A549 (cell line): ENCODE measurements around the gene NPPA. TPM values are rescaled to one million over a fixed set of nuclear protein-coding genes. Genes with fewer than 3 reads are reported as not detected.

Experiments used
- ATAC-seq, 2 experiments: fragments of 200-7000 bp in 1 of 2; fragments of >200 bp in 1 of 2; cut with Nextera tagmentation in 1 of 2; cut with Tn5 transposase in 1 of 2; 3 replicates each; pipeline versions ENCODE4 v1.8.0 to v1.9.1; 2018 to 2020; ENCODE audit warnings: mild to moderate bottlenecking in 1 of 2, moderate library complexity in 1 of 2
- CTCF ChIA-PET: fragments of 300-600 bp; sonication (Branson Sonifier 250); formaldehyde crosslinking; extraction: SDS; loops from one replicate; lab custom pipeline; 2021; ENCODE audit warnings: antibody characterized with exemption, inconsistent platforms; lab: Yijun Ruan, JAX
- POLR2A ChIA-PET: fragments of 350-600 bp; formaldehyde crosslinking; extraction: SDS; loops from one replicate; lab custom pipeline; 2021; ENCODE audit warnings: antibody characterized with exemption, inconsistent platforms; lab: Yijun Ruan, JAX
- DNase-seq, 2 experiments: peaks; one replicate each; pipeline versions ENCODE4 v3.0.0 to v3.0.0-alpha.2; 2011 to 2016; ENCODE audit warnings: low read depth in 1 of 2, low spot score in 1 of 2
- FAIRE-seq: peaks from 2 replicates; lab custom pipeline; 2011; peaks lifted over from hg19 to GRCh38; lab: Jason Lieb, UNC
- H3K27ac ChIP-seq, 2 experiments: fragments of >200 bp; sonication (Bioruptor Twin); formaldehyde crosslinking; 3 replicates each; pipeline ENCODE4 v1.5.1; 2016 to 2017
- H3K4me1 ChIP-seq: fragments of >200 bp; sonication (Bioruptor Twin); formaldehyde crosslinking; 3 replicates; pipeline ENCODE4 v1.6.1; 2016
- H3K4me2 ChIP-seq: fragments of >200 bp; sonication (Bioruptor Twin); formaldehyde crosslinking; 3 replicates; pipeline ENCODE4 v1.6.1; 2016
- H3K4me3 ChIP-seq: fragments of >200 bp; sonication (Bioruptor Twin); formaldehyde crosslinking; 3 replicates; pipeline ENCODE4 v1.5.1; 2016
- H3K9me3 ChIP-seq: fragments of >200 bp; sonication (Bioruptor Twin); formaldehyde crosslinking; 3 replicates; pipeline ENCODE4 v1.6.1; 2016
- CHD2 ChIP-seq: fragments of 150-350 bp; IDR thresholded peaks from 2 replicates; pipeline ENCODE4 v1.6.1; 2014; ENCODE audit warnings: low read length; ENCODE audit not compliant: partially characterized antibody
- EHMT2 ChIP-seq: fragments of 200-600 bp; sonication (generic); IDR thresholded peaks from 2 replicates; pipeline ENCODE4 v1.6.1; 2016; ENCODE audit warnings: antibody characterized with exemption, low read depth, mild to moderate bottlenecking, moderate library complexity
- HEYL ChIP-seq: fragments of 250-450 bp; sonication (Bioruptor Pico); IDR thresholded peaks from 2 replicates; pipeline ENCODE4 v1.8.0; 2021; ENCODE audit warnings: mild to moderate bottlenecking, moderate library complexity
- KDM1A ChIP-seq: fragments of 200-600 bp; sonication (generic); IDR thresholded peaks from 2 replicates; pipeline ENCODE4 v1.6.1; 2016; ENCODE audit warnings: low read depth, mild to moderate bottlenecking
- MAZ ChIP-seq: fragments of 150-350 bp; IDR thresholded peaks from 2 replicates; pipeline ENCODE4 v1.6.1; 2014; ENCODE audit warnings: antibody characterized with exemption, low read depth, low read length, borderline replicate concordance
- NPAS2 ChIP-seq: fragments of 250-450 bp; sonication (Bioruptor Pico); IDR thresholded peaks from 2 replicates; pipeline ENCODE4 v1.8.0; 2022; ENCODE audit warnings: mild to moderate bottlenecking, moderate library complexity, borderline replicate concordance
- RARB ChIP-seq: fragments of 250-450 bp; sonication (Bioruptor Pico); IDR thresholded peaks from 2 replicates; pipeline ENCODE4 v1.8.0; 2021; ENCODE audit warnings: mild to moderate bottlenecking, moderate library complexity
- RNF2 ChIP-seq: fragments of 200-600 bp; sonication (generic); IDR thresholded peaks from 2 replicates; pipeline ENCODE4 v1.6.1; 2016; ENCODE audit warnings: low read depth, mild to moderate bottlenecking, antibody characterized with exemption, moderate library complexity, borderline replicate concordance
- SREBF2 ChIP-seq: fragments of 450-650 bp; IDR thresholded peaks from 2 replicates; pipeline ENCODE4 v1.6.1; 2014; ENCODE audit warnings: mild to moderate bottlenecking, moderate library complexity
- TFCP2L1 ChIP-seq: fragments of 250-450 bp; sonication (Bioruptor Pico); IDR thresholded peaks from 2 replicates; pipeline ENCODE4 v1.5.0; 2021; ENCODE audit warnings: mild to moderate bottlenecking
- WGBS: methylation state at CpG from one replicate; pipeline ENCODE4 v1.1.6; 2017; ENCODE audit errors: missing lambda C conversion rate; 5-methylcytosine and 5-hydroxymethylcytosine counted together
- polyA plus RNA-seq, 4 experiments: library from polyadenylated mRNA; depleted of rRNA in 3 of 4; stranded (reverse); fragments of >200 nt; fragmentation: RNase III in 1 of 4; extraction: RNeasy Plus Mini Kit Qiagen cat#74134 plus additional on column Dnase treatment in 1 of 4; gene quantifications; 2 replicates in 3 of 4; 3 replicates in 1 of 4; pipeline ENCODE4 v1.2.3, GENCODE V29; 2011 to 2017
- TF ChIP-seq, protein P1 (sequence below): fragments of 200-600 bp; sonication (generic); IDR thresholded peaks from 2 replicates; pipeline ENCODE4 v1.6.1; 2016; ENCODE audit warnings: antibody characterized with exemption, mild to moderate bottlenecking, moderate library complexity
- TF ChIP-seq, protein P2 (sequence below): fragments of 150-350 bp; IDR thresholded peaks from 2 replicates; pipeline ENCODE4 v1.6.1; 2014; ENCODE audit warnings: low read depth, mild to moderate bottlenecking, low read length
- TF ChIP-seq, protein P3 (sequence below): fragments of 250-450 bp; sonication (Bioruptor Pico); IDR thresholded peaks from 2 replicates; pipeline ENCODE4 v1.5.0; 2021; ENCODE audit warnings: mild to moderate bottlenecking, moderate library complexity, borderline replicate concordance
- TF ChIP-seq, protein P4 (sequence below): fragments of 250-450 bp; sonication (Bioruptor Pico); IDR thresholded peaks from 2 replicates; pipeline ENCODE4 v1.5.0; 2020; ENCODE audit warnings: low read depth, mild to moderate bottlenecking, moderate library complexity

Gene NPPA
- polyA plus RNA-seq, 2 of the 4 experiments (the other 2 are of a cell fraction) = not detected

DNA sequence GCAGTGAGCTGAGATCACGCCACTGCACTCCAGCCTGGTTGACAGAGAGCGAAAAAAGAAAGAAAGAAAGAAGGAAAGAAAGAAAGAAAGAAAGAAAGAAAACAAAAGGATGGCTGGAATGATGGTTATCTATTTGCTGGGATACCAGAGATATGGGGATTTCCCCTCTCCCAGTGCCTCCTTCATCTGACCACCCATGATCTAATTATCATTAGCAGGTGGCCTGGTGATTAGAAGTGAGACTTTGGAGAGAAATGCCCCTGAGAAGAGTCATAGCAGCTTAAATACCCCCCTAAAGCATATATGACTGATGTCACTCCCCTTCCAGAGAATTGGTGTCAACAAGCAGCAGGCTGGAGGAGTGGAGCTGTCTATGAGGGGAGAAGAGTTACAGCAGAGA lies 12.5 kb upstream of the NPPA start (continued):
- TF ChIP-seq, protein P1, sequence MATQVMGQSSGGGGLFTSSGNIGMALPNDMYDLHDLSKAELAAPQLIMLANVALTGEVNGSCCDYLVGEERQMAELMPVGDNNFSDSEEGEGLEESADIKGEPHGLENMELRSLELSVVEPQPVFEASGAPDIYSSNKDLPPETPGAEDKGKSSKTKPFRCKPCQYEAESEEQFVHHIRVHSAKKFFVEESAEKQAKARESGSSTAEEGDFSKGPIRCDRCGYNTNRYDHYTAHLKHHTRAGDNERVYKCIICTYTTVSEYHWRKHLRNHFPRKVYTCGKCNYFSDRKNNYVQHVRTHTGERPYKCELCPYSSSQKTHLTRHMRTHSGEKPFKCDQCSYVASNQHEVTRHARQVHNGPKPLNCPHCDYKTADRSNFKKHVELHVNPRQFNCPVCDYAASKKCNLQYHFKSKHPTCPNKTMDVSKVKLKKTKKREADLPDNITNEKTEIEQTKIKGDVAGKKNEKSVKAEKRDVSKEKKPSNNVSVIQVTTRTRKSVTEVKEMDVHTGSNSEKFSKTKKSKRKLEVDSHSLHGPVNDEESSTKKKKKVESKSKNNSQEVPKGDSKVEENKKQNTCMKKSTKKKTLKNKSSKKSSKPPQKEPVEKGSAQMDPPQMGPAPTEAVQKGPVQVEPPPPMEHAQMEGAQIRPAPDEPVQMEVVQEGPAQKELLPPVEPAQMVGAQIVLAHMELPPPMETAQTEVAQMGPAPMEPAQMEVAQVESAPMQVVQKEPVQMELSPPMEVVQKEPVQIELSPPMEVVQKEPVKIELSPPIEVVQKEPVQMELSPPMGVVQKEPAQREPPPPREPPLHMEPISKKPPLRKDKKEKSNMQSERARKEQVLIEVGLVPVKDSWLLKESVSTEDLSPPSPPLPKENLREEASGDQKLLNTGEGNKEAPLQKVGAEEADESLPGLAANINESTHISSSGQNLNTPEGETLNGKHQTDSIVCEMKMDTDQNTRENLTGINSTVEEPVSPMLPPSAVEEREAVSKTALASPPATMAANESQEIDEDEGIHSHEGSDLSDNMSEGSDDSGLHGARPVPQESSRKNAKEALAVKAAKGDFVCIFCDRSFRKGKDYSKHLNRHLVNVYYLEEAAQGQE = no peak
- TF ChIP-seq SREBF2 (no peak), KDM1A (no peak), RARB (CRISPR knock-in tag) (no peak), NPAS2 (CRISPR knock-in tag) (no peak), RNF2 (no peak), HEYL (CRISPR knock-in tag) (no peak), MAZ (no peak), EHMT2 (no peak), CHD2 (no peak)

DNA sequence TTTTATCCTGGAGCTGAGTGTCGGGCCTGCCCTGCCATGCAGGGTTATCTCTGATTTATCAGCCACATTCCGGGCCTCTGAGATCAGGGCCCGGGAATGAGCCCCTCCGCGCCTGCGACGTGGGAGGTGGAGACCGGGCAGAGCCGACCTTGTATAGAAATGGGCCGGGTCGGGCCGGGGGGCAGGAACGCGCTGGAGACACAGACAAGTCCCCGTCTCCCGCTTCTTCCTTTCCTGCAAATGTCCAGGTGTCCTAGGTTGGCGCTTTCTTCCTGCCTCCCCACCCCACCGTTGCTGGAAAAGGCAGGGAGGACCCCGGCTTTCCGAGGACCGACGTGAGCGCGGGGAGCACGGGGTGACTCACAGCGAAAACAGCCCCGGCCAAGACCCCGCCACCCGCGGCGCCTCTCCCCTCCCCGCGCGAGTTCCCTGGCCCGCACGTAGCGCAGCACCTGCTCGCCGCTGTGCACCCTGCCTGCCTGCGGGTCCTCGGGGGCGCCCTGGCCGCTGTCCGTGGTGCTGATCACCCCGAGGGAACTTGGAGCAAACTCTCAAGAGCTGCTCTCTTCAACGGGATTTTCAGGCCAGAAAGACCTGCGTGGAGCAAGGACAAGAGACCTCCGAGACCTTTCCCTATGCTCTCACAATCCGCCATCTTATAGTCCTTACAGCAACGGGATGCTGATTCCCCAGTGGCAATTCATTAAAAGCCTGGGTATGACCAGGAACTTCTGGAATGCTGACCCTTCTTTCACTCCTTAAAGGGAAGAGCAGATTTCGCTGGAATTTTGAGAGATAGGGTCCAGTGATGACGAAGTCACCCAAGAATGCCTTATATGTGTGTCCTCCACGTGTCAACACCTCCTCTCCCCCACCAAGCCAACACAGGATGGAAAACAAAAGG lies 11.6 kb upstream of the NPPA start:
- ATAC-seq (peak; percentile 63 to 82), FAIRE-seq (no peak), DNase-seq (peak; percentile 37 to 47)
- Histone ChIP-seq H3K9me3 (no peaks in the 10 kb centered on the region), H3K4me1 (no peaks in the 10 kb centered on the region; the same call in 2 of the 3 replicates), H3K4me3 (no peak overlapping the region; the same call in 1 of the 3 replicates), H3K4me2 (peak overlapping the region; percentile 56), H3K27ac (no peak overlapping the region)
- ChIA-PET POLR2A (interaction anchor here (1.0 to 1.1 kb wide), 2 partner anchors 49 to 160 kb away, joined by 3 to 5 read pairs; partner anchors contain the start of gene MIIP), CTCF (interaction anchor here (1.1 kb wide), 1 partner anchor 33 kb away, joined by 3 read pairs; no protein-coding TSS in a partner anchor)
- WGBS = 15% methylated on average over 15 of the region's 53 CpGs
- TF ChIP-seq, protein P2, sequence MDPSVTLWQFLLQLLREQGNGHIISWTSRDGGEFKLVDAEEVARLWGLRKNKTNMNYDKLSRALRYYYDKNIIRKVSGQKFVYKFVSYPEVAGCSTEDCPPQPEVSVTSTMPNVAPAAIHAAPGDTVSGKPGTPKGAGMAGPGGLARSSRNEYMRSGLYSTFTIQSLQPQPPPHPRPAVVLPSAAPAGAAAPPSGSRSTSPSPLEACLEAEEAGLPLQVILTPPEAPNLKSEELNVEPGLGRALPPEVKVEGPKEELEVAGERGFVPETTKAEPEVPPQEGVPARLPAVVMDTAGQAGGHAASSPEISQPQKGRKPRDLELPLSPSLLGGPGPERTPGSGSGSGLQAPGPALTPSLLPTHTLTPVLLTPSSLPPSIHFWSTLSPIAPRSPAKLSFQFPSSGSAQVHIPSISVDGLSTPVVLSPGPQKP = no peak
- TF ChIP-seq, protein P3, sequence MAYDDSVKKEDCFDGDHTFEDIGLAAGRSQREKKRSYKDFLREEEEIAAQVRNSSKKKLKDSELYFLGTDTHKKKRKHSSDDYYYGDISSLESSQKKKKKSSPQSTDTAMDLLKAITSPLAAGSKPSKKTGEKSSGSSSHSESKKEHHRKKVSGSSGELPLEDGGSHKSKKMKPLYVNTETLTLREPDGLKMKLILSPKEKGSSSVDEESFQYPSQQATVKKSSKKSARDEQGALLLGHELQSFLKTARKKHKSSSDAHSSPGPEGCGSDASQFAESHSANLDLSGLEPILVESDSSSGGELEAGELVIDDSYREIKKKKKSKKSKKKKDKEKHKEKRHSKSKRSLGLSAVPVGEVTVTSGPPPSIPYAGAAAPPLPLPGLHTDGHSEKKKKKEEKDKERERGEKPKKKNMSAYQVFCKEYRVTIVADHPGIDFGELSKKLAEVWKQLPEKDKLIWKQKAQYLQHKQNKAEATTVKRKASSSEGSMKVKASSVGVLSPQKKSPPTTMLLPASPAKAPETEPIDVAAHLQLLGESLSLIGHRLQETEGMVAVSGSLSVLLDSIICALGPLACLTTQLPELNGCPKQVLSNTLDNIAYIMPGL = no peak
- TF ChIP-seq, protein P4, sequence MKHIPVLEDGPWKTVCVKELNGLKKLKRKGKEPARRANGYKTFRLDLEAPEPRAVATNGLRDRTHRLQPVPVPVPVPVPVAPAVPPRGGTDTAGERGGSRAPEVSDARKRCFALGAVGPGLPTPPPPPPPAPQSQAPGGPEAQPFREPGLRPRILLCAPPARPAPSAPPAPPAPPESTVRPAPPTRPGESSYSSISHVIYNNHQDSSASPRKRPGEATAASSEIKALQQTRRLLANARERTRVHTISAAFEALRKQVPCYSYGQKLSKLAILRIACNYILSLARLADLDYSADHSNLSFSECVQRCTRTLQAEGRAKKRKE (CRISPR knock-in tag) = no peak
- TF ChIP-seq, protein P1 = peak; percentile 96
- no peak for TF ChIP-seq TFCP2L1 (CRISPR knock-in tag)
- TF ChIP-seq SREBF2 = no peak
- TF ChIP-seq EHMT2 = peak; percentile 66; the same call in 1 of the 2 replicates
